HG02588 (cell line): Measurements from ENCODE around the gene FRRS1L.
"Not testable (repeated sequence)": the region's sequence is repeated elsewhere in the genome, so short reads cannot be mapped to it uniquely, and the experiment has no call there.

Source experiments
- ATAC-seq: cut with Tn5 transposase; IDR thresholded peaks from one replicate; pipeline ENCODE4 v1.9.1; 2021; ENCODE audit warnings: mild to moderate bottlenecking, moderate library complexity; ENCODE audit not compliant: unreplicated experiment

FRRS1L gene

DNA sequence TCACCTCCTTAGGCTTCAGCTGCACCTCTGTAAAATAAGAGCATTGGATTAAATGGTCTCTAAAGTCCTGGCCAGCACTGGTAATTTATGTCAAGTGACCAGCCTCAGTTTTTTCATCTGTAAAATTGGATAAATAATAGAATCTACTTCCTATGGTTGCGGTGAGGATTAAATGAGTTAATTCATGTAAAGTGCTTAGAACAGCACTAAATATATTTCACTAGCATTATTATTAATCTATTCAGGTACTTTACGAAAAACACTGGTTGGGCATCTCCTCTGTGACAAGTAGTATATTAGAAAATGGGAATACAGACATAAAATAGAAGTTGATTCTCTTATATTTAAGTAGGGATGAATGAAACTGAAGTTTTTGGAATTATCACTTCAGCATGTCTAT lies 33.5 kb downstream of the FRRS1L start:
- no peak for ATAC-seq

DNA sequence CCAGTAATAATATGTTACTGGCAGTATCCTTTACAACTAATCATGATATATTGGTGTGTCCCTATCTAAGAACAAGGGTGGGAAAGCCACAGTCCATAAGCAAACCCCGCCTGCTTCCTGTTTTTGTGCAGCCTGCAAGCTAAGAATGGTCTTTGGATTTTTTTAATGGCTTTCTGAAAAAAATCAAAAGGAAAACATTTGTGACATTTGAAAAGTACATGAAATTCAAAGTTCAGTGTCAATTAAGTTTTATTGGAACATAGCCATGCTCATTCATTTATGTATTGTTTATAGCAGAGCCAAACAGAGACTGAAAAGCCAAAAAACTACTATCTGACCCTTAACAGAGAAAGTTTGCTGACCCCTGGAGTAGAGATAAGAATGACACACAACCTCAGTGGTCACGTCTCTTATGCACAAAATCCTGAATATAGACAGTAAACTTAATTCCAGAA lies 34.5 kb downstream of the FRRS1L start:
- no peak for ATAC-seq

DNA sequence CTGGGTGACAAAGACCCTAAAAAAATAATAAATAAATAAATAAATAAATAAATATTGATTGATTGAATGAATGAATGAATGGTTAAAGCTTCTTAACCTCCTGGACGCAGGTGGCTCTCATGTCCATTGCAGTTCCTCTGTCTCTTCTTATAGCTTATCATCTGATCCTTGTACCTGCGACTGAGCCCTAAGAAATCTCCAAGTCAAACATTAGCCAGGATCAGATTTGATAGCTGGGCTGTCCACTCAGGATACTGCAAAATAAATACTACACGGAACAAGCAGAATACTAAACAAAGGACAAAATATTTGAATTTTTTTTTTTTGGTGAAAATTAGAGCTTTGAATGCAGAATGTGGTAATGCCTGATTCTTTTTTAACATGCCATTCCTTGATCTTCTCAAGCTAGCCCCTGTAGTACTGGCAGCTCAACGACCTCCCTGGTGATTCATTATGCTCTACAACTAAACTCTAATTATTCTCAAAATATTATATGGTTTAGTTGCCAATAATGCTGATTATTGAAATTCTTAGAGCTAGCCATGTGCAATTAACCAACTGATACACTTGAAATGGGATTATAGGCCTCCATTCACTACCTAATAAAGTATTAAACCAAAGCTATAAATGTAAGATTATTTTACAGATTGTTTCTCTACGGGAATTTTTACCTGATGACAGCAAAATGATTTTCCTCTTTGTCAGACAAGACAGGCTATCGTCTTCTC lies 37.4 kb downstream of the FRRS1L start:
- no peak for ATAC-seq

DNA sequence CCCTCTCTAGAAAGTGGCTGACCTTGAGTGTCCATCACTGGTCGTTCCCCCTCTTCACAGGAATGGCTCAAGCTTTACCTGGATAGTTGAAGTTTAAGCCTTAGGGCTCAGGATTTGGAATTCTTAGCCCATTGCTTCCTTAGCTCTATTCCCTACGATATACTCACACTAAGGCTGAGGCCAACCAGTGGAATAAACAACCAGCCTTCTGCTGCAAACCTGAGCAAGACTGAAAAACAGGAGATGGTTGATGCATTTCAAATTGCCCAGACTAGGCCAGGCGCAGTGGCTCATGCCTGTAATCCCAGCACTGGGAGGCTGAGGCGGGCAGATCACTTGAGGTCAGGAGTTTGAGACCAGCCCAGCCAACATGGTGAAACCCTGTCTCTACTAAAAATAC lies 40.4 kb downstream of the FRRS1L start:
- ATAC-seq = not testable (repeated sequence)

DNA sequence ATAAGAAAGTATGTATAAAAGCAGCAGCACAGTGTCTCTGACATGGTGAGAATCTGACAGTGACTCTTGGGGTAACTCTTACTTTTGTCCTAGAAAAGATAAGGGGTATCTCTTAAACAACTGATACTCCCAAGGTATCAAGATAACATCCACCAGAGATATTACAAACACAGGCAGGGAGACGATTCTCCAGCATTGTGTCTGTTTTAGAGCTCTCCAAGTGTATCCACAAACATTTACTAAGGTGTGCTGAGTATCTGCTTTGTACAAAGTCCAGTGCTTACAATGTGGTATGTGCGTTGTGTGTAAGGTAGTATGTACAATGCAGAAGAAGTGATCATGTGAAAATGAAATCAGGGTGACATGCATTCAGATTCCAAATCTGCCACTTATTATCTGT lies 42.9 kb downstream of the FRRS1L start:
- no peak for ATAC-seq

DNA sequence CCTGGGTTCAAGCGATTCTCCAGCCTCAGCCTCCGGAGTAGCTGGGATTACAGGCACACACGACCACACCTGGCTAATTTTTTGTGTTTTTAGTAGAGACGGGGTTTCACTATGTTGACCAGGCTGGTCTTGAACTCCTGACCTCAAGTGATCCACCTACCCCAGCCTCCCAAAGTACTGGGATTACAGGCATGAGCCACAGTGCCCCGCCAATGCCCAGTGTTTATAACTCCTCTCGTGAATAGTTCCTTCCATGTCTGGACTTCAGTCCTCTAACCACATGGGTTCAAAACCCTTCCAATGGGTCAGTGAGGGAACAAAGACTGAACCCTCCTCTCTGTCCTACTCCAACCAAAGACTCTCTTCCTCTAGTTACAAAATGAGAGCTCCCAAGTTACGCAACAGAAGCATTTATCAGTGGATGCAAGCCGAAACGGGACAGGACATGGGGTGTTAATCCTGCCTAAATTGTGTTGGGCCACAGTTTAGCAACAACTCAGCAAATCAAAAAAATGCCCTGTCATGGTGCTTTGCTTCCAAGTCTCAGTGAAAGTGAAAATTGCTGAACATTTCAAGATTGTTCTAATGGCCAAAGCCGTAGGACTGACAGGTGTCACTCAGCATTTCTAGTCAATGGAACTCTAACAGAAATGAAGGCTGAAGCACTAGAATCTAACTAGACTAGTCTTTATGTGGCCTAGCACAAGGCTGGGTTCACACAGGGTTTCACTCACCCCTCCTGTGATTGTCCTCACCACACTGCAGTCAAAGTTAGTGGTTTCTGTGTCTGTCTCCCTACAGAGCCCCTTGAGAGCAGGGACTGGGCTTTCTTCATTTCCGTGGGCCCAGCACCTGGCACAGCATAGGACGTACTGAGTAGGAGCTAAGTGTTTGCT lies 44.1 kb downstream of the FRRS1L start:
- ATAC-seq = no peak

DNA sequence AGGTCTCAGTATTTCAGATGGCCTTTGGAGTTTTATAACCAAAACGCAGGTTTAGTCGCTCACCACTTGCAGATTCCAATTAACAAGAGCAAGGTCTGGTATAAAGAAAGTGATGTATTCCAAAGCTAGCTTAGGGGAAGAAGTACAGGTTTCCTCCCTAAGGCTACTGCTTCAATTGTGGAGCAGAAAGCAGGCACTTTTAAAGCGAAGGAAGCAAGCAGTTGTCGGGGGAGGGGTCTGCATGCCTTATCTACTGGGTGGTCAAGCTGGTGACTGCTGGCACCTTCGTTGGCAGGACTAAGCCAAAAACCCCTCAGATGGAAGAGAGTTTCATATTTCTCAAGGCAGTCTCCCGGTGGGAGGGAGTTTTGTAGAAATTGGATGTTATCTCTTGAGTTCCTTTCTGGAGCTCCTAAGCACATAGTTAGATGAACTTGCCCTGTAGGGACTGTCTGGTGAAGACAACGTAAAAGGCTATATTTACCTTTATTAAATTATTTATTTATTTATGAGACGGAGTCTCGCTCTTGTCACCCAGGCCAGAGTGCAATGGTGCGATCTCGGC lies 45.7 kb downstream of the FRRS1L start:
- no peak for ATAC-seq

DNA sequence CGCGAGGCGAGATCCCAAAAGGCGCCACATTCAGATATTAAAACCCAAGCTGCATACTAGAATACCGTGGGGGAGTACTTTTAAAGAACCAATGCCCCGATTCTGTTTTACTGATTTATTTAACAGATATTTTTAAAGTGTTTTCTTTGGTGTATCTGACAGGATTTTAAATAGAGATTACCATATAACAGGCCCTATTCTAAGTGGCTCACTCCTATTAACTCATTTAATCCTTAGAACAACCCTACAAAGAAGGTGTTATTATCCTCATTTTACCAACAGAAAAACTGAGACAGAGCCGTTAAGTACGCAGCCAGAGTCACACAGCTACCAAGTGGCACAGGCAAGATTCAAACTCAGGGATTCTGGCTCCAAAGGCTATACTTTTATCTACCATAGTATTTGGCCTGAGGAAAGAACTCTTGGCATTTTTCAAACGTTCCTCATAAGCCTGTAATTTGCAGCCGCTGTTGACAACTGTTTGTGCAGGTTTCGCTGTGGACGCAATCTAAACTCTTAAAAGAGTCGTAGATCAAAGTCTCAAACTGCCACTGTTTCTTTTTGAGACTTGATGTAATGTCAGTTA lies 46.8 kb downstream of the FRRS1L start:
- no peak for ATAC-seq

DNA sequence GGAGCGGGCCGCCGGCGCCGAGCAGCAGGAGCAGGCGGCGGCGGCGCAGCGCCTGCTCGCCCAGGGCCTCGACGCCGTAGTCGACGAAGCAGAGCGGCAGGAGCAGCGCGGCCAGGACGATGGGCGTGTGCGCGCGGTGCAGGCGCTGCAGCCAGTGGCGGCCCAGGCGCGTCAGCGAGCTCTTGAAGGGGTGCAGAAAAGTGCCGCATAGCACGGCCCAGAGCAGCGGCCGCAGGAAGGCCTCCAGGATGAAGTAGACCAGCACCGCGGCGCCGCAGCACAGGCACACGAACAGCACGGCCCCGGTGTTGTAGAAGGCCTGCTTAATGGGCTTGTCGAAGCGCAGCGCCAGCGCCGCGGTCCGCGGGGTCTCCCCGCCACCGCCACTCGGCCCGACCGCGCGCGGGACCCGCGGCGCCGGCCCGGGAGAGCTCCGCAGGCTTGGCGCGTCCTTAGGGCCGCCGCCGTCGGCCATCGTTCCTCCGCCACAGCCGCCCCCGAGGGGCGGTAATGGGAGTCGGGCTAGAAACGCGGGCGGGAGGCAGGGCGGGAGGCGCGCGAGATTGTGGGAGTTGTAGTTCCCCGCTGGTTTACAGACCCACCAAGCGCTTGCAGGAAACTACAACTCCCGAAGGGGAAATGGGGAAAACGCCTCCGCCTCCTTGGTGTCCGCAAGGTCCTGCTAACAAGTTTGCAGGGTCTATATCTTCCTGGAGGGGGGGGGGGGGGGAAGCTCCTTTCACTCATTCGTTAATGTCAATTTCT lies 47.4 kb downstream of the FRRS1L start, which contains the start of gene TMEM245:
Gene TMEM245, minus strand, starts transcription at position 509 of the 765 bp plus-strand sequence. Its CDS starts 34 bp downstream, at position 475.
- ATAC-seq = peak; percentile 88

DNA sequence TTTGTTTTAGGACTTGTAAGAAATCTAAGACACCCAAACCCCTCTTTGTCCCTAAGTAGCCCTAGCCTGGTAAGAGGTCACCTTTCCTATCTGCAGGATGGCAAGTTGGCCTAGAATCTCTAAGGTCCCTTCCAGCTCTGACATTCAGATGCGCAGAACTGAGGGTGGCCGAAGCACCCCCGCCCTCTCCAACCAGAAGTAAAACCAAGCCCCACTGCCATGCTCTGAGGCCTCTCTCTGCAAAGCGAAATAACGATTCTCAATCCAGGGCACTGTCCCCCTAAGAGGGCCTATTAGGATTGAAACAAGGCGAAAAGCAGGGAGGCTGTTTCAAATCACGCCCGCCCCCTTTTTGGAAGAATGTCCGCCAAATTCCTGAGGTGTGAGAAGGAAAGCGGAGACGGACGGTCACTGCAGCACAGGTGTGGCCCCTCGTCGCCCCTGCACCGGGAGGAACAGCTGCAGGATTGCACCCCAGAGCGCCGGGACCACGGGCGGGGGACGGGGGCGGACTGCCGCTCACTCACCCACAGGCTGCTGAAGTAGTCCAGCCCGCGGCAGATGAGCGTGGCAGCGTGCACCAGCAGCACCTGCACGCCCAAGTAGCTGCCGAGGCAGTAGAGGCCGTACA lies 48.1 kb downstream of the FRRS1L start:
- no peak for ATAC-seq

DNA sequence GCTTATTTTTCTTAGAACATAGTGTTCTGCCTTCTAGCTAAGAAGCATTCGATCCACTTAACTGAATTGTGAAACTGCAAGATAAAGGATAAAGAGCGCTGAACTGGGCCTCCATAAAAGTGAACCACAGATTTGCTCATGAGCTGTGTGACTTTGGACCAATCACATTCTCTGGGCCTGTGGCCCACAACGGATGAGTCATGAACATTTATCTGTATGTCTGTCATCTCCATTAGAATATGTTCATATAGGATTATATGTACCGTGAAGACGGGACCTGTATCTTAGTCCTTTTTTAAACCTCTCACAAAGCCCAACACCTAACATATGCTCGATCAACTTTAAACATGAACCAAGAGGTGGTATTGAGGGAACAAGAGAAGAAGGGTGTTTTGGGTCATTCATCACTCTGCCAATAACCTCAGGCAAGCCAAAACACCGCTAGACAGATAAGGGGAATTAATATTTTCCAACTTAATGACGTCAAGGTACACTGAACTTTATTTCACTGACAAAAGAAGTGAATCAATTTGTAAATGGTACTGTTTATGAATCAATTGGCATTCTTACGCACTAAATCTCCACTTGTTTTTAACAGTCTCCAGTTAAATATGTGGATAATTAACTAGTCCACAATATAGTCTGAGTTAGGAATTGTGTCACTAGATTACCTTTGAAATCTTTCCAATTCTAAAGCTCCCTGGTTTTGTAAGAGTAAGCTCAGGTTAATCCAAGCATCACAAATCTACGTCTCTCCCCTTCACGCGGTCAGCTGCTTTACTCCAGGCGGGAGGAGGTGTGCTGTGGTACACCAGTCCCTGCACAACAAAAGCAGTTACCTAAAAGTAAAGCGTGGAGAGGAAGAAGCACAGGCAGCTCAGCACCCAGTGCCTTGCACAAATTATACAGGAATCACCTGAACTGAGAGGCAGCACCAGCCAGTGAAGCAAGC lies 48.9 kb downstream of the FRRS1L start:
- no peak for ATAC-seq

DNA sequence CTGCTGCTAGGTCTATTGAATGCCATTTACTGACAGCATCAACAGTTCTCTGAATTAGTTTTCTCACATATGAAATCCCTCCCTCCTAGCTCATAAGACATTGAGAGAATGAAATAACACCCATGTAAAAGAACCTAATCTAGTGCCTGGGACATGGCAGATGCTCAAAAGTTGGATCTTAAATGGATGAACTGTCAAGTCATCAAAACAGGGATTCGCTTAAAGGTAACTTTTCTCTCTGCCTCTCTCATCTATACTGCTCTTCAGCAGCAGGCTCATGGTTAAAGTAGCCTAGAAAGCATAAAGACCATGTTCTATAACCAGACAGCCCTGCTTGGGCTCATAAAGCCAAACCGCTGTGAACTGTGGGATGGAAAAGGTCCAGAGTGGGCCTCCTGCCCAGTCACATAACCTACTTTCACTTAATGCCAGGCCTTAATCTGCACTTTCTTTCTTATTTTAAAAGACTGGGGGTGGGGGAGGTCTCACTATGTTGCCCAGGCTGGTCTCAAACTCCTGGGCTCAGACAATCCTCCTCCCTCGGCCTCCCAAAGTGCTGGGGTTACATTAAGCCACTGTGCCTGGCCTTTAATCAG lies 51.0 kb downstream of the FRRS1L start:
- ATAC-seq = no peak

DNA sequence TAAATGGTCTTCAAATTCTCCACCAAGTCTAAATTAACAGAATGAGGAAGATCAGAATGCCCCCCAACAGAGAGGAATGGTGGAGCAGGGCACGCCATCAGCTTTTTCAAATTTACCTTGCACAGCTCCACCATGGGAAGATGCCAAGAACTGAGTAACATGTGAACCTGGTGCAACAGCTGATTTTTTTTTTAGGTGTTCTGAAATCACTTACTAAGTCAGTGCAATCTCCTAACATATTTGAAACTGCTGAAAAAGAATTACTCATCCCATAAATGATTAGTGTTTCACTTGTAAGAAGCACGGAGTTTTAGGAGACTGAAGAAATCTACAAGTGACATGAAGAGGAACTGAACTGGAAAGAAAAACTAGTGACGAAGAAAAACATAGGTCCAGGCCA lies 52.4 kb downstream of the FRRS1L start:
- no peak for ATAC-seq

DNA sequence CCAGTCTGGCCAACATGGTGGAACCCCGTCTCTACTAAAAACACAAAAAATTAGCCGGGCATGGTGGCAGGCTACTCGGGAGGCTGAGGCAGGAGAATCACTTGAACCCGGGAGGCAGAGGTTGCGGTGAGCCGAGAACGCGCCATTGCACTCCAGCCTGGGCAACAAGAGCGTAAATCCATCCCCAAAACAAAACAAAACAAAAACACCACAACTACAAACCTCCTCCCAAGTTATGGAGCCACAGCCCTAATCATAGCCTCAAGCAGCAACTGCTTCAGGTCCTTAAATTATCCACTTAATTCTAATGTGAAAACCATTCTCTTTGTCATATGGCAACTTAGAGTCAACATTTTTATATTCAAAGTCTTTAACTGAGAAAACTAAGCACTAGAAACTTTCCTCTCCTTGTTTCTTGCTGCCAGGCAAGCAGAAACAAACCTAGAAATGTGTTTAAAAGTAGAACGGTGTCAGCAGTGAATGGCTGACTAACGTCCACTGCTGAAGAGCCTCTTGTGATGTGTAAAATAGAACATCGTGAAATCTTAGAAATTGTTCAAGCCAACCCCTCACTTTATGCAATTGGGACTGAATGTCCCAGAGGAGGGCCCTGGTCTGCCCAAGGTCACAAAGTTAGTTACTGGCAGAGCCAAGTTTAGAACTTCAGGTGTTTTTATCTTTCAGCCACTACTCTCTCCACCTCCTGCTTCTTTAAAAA lies 53.0 kb downstream of the FRRS1L start:
- ATAC-seq = no peak

DNA sequence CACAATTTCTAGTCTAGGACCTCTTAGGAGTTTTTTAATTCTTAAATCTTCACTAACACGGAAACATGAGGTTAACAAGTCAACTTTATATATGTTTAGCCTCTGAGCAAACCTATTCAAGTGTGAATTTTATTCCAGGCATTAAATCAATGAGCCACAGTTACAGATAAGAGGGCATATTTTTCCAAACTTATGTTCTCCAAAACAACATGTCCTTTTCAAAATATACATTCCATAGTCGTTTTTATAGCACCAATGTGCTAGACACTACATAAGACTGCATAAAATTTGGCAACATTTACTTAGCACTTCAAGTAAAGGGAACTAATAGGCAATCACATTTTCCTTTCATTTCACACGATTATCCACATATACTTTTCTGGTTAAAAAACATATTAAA lies 53.8 kb downstream of the FRRS1L start:
- no peak for ATAC-seq

DNA sequence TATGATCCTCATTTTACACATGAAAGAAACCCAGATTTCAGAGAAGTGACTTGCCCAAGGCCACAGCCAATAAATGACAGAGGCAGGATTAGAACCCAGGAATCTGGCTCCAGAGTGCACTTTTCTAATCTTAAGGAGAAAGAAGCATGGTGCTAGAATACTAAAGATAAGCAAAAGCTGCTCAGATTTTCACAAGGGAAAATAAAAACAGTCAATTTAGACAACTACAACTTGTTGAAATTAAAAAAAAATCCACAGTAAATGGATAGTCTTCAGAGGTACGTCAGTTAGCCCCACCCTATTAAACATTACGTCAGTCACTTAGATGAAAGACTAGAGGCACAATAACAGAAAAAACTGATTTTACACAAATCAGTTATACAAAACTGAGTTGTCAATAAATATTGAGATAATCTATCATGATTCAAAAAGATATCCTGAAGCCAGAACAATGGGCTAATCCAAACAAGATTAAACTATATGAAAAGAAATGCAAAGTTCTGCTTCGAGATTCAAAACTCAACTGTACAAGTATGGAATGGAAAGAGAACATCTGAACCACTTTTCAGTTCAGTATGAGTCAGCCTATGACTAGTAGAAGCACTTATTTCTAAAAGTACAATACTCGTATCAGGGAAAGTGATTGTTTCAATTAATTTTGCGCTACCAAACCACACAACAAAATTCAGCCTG lies 56.6 kb downstream of the FRRS1L start:
- ATAC-seq = peak; percentile 69

DNA sequence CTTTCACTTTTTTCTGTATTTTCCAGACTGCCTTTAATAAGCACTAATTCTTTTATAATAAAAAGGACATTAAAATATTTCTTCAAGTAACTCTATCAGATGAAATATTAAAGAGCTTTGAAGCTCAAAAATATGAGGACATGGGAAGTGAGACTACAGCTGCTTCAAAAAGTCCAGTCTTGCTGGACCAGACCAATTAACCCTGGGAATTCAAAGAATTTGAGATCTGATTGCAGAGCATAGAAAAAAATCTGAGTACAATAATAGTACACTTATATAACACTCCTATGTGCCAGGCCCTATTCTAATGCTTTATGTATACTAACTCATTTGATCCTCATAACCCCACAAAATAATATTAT lies 57.1 kb downstream of the FRRS1L start:
- ATAC-seq = no peak
